GM21515 (cell line): ENCODE measurements around the gene LRRC34.

Experiments used
- ATAC-seq: cut with Tn5 transposase; IDR thresholded peaks from one replicate; pipeline ENCODE4 v1.9.1; 2021; ENCODE audit not compliant: unreplicated experiment

Gene LRRC34

DNA sequence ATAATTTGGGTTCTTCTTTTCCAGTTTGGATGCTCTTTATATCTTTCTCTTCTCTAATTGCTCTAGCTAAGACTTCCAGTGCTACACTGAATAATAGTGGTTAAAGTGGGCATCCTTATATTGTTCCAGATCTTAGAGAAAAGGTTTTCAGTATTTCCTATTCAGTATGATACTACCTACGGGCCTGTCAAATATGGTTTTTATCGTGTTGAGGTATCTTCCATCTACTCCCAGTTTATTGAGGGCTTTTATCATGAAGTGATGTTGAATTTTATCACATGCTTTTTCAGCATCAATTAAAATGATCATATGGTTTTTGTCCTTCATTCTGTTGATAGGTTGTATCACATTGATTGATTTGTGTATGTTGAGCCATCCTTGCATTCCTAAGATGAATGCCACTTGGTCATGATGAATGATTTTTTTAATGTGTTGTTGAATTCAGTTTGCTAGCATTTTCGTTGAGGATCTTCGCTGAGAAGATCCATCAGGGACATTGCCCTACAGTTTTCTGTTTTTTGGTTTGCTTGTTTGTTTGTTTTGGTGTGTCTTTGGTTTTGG, 3.0 kb upstream of the LRRC34 start:
- no peak for ATAC-seq

DNA sequence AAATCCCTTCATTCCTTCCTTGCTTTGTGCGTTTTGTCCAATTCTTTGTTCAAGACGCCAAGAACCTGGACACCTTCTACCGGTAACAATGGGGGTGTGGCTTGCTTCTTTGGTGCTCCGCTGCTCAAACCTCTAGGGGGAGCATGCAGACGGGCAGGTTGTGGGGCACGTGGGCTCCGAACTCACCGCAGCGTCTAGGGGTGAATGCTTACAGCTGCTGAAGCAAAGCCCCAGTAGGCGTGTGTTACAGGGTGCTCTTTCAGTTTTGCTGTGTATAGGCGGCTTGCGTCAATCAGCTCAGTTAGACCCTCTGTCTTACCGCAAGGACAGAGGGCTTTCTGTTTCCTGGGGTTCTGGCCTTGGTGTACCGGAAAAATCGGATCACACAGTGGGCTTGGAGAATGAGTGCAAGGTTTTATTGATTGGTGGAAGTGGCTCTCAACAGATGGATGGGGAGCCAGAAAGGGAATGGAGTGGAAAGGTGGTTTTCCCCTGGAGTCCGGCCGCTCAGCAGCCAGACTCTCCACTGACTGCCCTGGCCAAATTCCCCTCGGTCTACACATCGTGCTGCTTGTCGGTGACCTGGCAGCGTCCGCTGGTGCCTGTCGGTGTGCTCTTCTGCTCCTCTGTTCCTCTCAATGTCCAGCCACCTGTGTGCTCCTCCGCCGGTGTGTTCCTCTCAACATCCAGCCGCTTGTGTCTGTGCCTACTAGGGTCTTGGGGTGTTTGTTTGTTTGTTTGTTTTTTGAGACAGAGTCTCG, 1.2 kb upstream of the LRRC34 start:
- ATAC-seq = peak; percentile 91

DNA sequence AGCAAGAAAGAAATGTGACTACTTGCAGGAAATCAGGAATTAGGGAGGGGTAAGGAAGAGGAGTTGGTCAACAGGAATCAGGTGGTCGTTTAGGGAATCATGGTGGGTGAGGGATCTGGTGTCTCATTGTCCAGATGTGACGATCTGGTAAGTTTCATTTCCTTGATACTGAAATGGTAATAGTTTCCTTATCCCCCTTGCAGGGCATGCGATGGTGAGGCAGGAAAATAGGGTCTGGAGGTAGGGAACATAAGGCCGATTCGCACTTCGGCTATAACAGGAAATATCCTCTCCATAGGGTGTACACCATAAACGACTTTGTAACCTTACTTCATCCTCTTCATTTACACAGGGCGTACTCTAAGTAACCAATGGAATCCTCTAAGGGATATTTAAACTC, 574 bp upstream of the LRRC34 start:
- no peak for ATAC-seq

DNA sequence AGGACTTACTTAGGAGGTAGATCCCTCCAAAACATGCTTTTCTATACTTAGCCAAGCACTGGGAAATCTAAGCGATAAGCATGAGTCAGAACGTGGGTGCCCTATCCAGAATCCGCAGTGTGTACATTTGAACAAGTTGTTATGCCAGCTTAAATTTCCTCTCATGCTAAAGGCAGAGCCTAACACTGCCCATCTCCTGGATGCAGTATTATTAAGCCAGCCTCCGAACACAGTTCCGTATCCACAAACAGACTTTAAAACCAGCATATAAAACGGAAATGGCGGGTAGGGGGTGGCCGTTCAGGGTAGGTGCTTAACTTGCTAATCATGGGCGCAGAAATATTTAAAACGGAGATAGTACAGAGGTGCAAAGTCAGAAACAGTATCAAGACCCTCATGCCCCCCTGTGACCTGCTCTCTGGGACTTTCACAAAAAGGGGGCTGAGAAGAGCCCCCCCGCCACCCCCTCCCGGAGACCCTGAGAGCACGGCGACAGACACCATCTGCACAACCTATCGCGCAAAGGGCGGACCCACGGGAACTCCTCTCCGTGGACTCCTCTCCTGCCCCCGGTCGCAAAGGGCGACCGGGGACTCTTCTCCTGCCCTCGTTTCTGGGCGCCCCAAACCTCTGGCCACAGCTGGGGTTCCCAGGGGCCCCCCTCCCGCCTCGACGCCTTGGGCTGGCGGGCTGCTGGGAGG, 923 bp downstream of the LRRC34 start:
- ATAC-seq = peak; percentile 6

DNA sequence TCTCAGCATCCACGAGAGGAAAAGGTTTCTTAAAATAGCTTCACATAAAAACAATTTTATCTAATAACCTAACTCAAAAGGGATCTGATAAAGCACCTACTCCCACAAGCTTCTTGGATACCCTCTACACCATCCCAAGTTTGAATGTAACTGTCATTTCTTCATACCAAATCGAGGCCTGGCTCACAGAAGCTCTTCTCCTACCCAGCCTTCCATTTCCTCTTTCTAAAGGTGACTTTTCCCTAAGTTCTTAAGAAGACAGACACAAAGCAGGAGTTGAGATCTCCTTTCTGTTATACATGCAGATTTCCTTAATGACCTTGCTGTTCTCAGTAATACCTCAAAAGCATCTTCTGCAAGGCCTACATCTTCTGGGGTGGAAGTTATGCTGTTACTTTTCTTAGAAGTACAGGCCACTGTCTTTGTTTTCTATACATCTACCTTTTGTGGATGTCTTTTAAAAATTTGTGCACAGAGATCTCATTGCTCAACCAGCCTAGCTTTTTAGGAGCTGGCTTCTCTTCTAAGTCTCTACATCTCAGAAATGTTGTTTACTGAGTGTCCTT, 3.4 kb downstream of the LRRC34 start:
- no peak for ATAC-seq

DNA sequence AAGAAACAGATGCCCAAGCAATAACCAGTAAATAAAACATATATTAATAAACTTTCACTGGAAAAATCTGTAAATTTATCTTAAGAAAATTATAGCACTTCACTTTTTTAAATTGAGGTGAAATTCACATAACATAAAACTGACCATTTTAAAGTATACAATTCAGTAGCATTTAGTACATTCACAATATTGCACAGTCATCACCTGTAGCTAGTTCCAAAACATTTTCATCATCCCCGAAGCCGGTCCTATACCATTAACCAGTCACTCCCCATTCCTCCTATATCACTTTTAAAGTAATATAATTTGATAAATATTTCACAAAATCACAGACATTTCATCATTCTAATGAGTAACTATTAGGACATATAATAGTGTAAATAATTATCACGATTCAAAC, 8.0 kb downstream of the LRRC34 start:
- no peak for ATAC-seq

DNA sequence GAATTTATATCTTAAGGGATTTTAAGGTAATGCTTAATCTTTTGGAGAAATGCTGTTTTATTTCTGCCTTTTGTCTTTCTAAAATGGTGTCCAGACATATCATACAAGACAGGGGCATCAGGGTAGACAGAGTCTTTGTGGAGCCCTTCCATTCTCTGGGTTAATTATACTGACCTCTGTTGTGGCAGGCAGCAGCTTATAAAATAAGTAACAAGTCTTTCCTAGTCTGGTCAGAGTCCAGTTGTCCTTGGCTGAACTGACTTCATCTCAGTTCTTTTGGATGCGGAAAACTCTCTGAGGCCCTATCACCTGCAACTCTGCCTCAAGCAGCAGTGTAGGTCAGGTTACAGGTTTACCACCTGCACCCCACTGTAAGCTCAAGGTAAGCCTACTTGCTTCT, 20.3 kb downstream of the LRRC34 start:
- ATAC-seq = no peak

DNA sequence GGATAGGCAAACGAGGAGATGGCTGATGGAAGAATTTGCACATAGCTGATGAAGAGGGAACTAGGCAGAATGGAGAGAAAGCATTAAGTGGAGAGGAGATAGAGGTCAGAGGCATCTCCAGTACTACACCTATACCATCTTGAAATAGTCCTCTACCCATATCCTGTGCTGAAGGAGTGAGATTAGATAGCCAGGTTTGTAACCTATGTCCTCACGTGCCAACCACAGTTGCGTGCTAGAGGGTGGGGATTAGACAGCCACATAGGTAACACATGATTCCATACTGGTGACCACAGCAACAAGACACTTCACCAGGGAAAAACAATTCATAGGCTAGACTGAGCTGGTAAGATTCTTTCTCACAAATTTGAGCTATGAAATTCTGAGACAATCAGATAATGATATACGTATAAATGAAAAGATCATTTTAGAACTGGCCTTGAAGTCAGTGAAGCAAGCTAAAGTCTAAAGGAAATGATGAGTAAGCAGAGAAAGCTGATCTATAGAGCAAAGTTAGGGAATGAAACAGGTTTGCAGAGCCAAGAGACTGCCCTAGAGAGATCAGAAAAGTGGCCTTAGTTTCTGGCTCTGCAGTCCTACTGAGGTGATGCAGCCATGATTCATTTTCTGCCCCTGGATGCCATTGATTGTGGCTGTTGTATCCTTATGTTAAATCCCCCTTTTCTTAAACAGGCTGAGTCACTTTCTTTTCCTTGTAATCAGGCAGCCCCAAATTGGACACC, 21.8 kb downstream of the LRRC34 start:
- ATAC-seq = no peak

DNA sequence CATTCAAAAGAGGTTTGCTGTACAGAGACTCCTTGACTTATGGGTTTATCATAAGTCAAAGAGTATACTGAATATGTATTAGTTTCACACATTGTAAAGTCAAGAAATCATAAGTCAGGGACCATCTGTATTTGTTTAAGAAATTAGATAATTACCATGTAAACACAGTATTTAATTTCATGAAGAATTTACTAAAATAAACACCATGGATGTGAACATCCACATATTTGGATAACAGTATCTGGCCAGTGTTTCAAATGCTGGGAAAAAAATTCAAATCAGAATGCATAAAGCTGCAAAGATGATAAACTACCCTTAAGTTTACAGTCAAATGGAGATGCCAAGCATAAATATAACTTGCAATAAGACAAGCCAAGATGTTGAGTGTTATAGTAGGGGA, 22.5 kb downstream of the LRRC34 start:
- ATAC-seq = no peak

DNA sequence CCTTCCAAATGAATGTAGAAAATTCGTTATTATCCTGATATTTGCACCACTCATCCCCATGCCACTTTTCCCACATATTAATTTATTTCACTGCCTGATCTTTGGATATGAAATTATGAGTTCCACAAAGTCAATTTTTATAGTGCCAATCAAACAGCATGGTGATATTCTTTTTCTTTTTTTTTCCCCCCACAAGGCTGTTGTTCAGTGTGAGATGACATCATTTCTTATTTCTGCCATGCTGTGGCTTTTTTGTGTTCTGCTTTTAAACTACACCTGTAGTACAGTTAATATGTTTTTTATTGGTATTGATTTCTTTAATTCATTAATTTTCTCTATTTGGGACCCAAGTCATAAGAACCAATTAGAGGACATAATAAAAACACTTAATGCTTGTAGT, 24.9 kb downstream of the LRRC34 start:
- no peak for ATAC-seq

DNA sequence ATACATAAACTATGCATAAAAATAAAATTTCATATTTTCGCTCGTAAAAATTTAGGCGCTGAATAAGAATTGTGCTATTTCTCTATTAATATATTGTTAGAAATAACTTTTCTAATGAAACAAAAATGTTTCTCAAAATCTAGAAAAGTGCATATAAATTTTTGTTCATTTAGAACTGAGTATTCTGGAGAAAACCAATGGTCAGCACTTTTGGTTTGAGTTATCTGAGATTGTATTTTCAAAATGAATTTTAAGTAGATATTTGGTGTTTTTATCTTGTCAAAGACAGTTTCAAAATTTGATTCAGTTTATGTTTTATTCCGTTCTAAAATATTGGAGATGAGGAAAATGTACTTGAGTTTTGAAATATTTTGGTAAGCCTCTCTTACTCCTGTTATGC, 25.6 kb downstream of the LRRC34 start:
- no peak for ATAC-seq

DNA sequence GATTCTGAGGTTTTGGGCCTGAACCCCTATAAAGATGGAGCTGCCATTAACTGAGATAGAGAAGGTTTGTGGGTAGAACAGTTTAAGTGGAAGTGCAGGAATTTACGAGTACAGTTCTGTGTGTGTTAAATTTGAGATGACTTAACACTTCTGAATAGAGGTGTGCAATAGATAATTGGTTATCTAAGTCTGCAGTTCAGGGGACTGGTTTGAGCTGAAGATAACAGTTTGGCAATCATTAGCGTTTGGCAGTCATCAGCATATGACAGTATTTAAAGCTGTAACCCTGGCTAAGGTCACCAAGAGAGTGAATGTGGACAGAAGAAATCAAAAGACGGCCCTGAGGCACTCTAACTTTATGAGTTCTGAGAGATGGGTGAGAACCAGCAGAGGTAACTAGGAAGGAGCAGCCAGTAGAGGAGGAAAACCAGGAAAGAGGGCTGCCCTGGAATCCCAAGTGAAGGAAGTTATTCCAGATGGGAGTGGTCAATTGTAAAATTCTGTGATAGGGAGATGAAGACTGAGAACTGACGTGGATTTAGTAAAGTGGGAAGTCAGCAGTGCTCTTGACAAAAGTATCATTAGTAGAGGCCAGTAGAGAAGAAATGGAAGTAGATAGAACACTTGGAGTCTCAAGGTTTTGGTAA, 31.4 kb downstream of the LRRC34 start:
- no peak for ATAC-seq

DNA sequence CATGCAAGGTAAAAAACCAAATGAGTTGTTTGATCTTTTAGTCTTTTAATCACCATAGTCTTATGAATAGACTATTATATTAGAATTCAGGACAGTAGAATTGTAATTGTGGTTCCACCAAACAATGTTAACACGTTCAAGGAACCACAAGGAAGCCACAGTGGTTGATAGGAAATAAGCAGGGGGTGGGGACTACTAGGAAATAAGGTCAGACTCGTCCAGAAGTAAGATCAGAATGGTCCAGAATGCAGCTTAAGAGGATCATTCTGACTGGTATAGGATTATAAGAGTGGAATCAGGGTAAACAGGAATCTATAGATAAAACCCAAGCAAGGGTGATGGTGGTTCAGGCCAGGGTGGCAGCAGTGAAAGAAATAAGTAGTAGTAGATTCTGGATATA, 32.0 kb downstream of the LRRC34 start:
- no peak for ATAC-seq

DNA sequence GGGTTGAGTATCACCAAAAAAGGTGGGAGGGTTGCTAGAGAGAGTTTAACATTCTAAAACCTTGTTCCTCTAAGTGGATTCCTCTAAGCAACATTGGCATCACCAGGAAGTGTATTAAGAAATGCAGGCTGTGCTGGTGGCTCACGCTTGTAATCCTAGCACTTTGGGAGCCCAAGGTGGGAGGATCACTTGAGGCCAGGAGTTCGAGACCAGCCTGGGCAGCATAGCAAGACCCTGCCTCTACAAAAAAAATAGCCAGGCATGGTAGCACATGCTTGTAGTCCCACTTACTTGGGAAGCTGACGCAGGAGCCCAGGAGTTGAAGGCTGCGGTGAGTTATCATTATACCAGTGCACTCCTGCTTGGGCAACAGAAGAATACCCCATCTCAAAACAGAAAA, 34.9 kb downstream of the LRRC34 start:
- ATAC-seq = no peak

DNA sequence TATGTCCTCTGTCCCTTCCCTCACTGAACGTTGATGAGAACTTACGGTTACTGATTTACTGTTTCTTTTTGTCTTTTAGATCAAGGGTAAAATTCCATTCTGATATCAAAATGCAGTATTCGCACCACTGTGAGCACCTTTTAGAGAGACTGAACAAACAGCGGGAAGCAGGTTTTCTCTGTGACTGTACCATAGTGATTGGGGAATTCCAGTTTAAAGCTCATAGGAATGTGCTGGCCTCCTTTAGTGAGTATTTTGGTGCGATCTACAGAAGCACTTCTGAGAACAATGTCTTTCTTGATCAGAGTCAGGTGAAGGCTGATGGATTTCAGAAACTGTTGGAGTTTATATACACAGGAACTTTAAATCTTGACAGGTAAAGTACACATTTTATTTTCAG, 38.5 kb downstream of the LRRC34 start:
- ATAC-seq = no peak

DNA sequence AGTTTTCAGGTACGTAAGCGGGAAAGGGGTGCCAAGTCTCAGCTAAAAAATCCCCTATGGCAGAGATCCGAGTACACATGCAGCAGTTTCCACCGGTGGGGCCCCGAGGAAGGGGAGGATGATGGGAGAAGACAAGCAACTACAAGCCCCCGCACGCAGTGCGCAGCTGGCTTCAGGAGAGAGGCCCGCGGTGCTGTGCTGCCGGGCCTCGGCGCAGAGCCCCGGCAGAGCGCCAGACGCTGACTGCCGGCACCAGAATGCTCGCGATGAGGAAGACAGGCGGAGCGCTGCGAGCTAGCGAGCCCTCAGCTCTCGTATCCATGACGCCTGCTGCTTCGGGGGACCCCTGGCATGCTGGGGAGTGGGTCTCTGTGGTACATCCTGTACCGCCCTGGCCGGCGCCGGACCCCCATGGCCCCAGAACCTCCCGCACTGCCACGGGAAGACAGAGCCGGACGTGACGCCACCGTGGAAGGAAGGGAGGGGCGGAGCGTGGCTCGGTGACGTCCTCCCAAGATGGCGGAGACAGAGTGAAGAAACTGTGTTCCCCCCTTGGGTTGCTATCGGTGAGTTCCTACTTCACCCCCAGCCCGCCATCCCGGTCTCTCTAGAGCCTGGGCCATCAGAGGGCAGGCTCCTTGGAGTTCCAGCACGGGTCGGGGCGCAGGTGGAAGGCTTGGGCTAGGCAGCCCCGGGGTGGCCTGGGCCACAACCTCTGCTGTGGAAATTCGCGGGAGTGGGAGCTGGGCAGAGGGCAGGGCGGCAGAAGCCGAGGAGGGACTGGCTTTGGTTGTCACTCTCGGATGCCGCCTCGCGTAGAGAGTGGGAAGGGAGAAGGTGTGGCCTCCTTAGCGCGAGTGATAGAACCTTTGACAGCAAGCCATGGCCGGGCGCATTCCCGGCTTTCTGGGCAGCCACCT, 39.5 kb downstream of the LRRC34 start, which contains the start of gene MYNN:
MYNN (plus strand) TSS at position 500 of the 920 bp plus-strand sequence. CDS start 900 bp downstream, outside the sequence.
- ATAC-seq = peak; percentile 83

DNA sequence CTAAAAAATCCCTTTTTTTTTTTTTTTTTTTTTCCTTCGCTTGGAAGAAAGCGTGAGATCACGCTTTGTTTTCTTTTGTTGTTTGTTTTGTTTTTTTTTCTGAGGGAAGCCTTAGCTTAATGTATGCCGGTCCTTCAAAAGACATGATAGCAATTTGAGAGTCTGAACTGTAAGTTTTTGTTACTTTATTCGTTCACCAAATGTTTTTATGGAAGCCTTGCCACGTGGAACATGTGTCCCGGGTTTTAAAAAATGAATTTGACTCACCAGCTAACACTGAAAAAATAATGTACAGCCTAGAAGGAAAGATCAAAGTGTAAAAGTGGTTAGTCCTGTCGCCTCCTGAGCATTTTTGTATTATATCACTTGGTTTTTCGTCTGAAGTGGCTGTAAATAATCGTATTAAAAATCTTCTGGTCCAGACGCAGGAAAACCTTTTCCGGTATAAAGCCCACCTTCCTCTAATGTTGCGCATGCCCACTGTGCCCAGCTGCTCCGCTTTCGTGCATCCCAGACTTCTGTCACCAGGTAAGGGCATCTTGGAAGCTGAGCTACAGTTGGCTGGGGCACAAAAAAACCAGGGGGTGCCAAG, 40.3 kb downstream of the LRRC34 start:
- ATAC-seq = peak; percentile 20

DNA sequence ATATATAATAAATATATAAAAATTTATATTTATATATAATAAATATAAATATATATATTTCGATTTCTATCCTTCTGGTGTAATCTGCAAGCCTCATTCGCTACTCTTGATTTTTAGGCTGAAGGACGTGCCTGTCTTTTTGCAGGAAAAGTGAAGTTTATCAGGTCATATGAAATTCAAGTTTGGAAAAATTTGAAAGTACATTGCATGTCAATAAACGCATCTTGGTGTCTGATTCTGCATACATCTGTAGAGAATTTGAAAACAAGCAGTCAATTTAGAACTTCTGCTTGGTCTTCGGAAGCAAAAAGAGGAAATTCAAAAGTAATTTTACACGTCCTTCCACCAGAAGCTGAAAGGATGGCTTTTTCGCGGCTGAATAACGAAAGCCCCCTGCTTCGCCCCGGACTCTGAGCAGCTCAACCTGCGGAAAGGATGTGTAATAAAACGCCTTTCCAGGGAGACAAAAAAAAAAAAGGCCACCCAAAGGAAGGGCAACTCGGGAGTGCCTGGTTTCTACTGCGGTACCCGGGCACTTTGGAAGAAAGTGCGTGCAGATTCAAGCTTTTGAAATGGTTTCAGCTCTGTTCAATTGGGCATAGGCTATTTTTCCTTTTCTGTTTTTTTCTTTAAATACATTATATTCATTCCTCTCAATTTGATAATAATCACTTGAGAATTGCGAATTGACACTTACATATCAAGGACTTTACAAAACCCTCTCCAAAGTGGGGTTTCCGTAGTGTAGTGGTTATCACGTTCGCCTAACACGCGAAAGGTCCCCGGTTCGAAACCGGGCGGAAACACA, 41.0 kb downstream of the LRRC34 start:
- no peak for ATAC-seq
